GM21529 (cell line): ENCODE results near the gene TBC1D24.

Experiments used
- ATAC-seq: cut with Tn5 transposase; IDR thresholded peaks from one replicate; pipeline ENCODE4 v1.9.1; 2021; ENCODE audit not compliant: unreplicated experiment

The TBC1D24 gene

DNA sequence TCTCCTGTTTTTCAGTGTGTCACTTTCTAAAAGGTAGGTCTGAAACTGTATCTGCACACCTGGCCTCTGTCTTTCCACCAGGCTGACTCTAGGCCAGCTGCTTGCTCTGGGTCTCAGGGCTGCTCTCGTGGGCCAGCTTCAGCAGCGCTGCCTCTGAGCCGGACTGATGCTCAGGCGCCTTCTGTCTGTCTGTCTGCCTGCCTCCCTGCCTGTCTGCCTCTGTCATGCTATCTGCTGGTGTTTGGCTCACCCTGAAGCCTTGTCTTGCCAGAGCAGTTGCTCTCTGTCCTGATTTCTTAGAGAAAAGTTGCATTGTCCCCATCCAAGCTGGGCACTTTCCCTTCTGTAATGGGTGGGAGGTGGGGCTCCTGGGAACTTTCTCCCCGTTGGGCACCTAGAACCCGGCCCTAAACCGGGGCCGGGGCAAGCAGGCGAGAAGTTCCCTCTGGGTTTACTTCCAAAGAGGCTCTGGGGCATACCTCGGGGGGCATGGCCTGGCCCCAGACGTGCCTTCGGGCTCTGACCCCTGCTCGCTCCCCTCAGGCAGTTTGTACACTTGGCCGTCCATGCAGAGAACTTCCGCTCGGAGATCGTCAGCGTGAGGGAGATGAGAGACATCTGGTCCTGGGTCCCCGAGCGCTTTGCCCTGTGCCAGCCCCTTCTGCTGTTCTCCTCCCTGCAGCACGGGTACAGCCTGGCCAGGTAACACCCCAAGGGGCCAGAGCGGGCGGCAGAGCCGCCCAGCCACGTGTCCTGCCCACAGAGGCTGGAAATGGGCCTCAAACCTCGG, 23.0 kb downstream of the TBC1D24 start:
- ATAC-seq, result no peak

DNA sequence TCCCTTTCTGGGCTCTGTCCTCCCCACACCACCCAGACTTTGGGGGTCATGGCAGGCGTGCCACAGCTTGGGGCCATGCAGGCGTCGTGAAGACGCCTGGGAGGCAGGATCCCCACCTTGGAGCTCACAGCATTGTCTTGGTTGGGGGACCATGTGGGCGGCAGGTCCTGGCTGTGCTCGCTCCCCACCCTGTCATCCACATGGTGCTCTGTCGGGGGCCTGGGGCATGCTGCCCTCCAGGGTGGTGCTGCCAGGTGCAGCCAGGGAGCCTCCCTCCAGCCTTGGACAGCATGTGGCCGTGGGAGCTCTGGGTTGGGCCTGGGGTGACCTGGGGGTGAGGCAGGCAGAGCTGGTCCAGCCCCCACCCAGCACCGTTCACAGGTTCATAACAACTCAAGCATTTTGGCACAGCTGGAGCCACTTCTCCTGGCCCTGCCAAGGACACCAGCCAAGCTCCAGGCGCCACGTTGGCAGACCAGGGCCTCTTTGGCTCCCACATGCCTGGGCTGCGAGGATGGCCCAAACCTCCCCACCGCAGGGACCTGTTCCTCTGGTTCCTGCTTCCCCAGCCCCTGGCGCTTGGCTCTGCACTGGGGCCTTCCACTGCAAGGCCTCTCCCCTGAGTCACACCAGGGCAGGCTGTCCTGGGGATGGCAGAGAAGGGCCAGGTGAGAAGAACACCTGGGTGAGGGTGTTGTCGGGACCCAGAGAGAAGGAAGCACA, 23.8 kb downstream of the TBC1D24 start:
- no peak for ATAC-seq

DNA sequence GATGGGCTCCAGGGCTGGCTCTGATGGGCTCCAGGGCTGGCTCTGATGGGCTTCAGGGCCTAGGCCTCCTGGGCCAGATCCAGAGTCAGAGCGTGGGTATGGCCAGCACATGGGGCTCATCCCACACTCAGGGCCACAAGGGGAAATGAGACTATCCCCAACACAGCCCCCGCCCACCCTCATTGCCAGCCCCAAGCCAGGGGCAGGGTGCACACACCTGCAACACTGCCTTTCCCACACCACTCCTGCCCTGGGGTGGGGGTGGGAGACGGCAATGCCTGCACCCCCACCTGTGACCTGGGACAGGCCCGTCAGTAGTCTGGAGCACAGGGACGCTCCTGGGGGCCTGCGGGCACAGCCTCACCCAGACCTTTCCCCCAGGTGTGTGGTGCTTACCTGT, 24.5 kb downstream of the TBC1D24 start:
- no peak for ATAC-seq

DNA sequence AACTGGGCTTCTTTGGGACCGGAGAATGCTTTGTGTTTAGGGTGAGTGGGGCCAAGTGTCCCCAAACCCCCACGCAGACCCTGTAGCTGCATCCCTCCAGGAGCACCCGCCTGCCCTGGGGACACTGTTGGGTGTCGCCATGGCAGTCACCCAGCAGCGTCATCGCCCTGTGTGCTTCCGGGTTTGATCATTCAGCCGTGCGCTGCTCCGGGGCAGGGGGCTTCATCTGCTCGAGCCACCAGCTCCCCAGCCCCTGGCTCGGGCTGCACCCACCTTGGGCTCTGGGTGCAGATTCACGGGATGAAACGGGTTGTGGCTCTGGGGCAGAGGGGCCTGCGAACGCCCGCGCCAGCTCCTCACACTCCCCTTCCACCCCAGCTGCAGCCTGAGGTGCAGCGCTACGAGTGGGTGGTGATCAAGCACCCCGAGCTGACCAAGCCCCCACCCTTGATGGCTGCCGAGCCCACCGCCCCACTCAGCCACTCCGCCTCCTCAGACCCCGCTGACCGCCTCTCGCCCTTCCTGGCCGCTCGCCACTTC, 25.0 kb downstream of the TBC1D24 start:
- ATAC-seq, result no peak

DNA sequence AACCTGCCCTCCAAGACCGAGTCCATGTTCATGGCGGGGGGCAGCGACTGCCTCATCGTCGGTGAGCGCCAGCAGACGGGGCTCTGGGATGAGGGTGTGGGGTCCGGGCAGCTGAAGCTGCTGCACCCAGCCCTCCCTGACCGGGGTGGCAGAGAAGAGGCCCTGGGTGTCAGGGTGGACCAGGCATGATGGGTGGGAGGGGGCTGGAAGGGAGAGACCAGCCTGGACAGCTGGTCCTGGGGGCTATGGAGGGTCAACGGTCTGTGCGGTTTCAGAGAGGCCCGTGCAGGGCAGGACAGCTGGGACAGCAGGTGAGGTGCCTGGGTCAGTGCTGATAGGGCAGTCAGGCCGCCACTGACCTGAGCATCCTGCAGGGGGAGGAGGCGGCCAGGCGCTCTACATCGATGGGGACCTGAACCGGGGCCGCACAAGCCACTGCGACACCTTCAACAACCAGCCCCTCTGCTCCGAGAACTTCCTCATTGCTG, 25.5 kb downstream of the TBC1D24 start:
- ATAC-seq, result no peak

DNA sequence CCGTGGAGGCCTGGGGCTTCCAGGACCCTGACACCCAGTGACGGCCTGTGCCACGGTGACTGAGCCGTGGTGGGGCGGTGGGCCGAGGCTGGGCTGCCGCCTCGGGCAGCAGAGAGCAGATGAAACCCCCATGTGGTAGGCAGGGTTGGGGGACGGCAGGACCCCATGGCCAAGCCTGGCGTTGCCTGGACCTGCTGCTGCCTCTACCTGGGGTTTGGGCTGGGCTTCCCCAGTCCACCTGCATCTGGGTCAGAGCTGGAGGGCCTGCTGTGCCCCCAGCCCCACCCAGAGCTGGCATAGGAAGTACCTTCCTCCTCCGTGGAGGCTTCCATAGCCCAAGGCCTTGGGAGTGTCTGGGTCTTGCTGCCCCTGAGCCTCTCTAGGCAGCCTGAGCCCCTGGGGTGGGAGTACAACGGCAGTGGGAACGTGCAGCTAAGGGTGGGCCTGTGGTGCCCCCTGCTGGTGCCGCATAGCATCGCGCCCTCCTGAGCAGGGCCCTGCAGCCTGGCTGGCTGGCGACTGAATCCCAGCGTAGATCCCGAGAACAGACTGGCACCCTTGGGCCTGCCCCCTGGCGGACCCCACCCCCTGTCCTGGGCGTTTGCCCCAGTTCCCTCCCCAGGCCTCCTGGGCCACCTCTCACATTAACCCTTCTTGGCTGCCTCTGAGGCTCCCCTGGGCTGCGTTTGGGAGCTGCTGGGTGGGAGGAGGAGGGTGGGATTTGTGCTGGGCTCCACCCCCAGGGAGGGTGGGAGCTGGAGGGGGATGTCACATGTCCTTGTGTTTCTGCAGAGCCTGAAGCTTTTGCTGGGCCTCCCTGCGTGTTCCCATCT, 26.2 kb downstream of the TBC1D24 start:
- peak; percentile 56 for ATAC-seq

DNA sequence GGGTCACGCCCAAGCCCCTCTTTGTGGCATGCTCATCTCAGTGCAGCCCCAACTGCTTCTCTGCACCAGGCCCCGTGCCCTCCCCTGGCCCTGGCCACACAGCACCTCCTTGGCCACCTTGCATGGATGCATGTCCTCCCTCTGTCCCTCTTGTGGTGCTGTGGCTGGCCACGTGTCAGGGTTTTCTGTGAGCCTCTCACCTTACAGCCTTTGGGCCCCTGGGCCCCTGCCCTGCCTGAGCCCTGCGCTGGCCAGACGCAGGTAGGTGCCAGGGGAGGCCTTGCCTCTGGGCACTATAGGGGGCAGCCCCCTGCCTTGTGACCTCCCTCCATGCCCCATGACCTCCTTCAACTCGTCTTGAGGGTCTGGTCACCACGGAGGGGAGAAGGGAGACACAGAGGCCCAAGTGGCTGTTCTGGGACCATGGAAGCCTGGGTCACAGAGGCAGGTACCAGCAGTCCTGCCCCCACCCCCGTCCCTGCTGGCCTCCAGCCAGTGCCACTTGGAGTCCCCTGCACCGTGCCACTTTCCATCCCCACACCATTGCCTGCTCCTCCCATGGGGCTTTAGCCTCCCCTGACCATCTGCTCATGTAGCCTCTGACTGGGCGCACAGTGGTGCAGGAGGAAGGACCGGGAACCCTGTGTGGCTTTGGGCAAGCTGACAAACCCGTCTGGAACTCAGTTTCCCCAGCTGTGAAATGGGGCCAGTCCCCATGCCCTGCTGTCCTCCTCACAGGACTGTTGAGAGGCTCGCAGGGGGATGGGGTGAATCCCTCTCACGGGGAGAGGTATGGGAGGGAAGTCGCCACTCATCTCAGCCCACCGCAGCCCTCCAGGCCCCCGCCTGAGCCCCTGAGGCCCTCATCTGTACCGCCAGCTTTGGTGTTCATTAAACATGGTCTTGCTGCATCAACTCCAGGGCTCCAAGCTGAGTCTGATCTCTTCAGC, 27.3 kb downstream of the TBC1D24 start:
- no peak for ATAC-seq

DNA sequence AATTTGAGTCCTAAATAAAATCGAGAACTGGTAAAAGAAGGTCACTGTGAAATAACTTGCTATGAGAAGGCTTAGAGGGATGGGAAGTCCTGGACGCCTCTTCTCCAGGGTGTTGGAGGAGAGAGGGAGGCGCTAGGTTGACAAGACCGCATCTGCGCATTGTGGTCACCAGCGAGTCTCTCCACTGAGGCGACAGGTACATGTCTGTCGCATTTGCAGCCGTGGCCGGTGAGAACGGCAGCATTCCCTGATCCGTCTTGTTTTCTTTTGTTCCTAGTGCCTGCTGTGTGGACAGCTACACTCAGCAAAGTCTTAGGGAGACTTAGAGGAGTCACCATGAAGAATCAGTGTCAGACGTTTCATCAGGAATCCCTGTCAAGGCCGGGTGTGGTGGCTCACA, 30.8 kb downstream of the TBC1D24 start:
- no peak for ATAC-seq

DNA sequence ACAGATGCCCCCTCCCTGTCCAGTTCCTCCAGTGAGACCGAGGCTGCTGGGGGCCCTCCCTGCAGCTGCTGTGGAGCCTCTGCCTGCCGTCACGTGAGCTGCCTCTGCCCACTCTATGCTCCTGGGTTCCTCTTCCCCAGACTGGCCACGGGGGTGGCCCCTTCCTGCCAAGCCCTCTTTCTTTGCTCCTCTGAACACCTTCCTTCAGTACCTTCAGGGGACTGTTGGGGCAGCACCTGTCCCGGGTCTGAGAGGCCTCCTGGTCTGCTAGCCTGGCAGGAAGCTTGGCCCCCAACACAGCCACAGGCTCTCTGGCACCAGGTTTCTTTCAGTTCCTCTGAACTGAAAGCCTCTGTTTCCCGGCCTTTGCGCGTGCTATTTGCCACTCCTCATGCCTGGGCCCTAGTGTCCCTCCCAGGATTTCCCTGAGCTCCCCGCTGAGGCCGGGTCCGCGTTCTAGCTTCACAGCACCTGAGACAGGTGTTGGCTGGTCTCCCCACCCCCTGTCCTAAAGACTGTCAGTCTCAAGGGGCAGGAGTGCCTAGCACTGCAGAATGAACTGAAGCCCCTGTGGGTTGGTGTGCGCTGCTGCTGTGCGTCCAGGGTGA, 32.2 kb downstream of the TBC1D24 start:
- ATAC-seq, result peak; percentile 60

DNA sequence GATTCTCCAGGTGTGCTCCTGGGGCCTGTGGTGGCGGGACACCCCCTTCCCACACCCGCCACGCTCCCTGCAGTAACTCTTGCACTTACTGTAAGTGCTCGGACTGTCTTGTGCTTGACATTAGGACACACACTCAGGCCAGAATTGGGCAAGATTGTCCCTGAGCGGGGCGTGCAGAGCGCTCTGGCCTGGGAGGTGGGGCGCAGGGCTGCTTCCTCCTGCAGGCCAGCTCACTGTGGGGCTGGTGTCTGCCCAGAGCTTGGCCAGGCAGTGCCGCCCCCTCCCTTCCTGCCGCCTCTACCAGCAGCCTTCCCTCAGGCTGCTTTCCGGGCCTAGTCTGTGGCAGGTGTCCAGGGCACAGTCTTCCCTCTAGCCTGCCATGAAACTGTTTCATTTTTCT, 32.7 kb downstream of the TBC1D24 start:
- ATAC-seq, result peak; percentile 11

DNA sequence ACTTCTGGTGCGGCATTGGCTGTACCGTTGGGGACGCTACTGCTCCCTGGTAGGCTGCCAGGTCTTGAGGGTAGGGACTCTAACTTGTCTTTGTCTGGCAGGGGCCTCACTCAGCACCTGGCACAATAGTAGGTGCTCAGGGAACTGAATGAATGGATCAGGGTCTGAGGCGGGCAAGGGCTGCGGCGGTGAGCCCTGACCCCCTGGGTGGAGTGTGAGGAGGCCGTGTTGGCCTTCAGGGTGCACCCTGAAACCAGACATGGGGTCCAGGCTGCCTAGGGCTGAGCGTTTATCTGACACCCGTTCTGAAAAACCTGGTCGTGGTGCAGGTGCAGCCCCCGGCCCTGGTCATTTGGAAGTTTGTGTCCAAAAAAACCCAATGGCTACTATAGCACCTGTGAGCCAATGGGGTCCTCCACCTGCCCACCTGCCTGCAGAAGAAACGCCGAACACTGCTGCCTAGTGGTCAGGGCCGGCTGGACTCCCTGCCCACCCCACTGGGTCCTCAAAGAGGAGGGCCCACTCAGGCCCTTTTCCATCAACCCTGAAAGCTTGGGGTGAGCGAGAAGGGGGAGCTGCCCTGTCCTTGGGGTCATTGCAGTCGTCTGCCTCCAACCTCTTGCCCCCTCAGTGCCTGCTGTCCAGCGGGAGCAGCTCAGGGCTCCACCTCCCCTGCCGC, 33.9 kb downstream of the TBC1D24 start:
- ATAC-seq, result no peak

DNA sequence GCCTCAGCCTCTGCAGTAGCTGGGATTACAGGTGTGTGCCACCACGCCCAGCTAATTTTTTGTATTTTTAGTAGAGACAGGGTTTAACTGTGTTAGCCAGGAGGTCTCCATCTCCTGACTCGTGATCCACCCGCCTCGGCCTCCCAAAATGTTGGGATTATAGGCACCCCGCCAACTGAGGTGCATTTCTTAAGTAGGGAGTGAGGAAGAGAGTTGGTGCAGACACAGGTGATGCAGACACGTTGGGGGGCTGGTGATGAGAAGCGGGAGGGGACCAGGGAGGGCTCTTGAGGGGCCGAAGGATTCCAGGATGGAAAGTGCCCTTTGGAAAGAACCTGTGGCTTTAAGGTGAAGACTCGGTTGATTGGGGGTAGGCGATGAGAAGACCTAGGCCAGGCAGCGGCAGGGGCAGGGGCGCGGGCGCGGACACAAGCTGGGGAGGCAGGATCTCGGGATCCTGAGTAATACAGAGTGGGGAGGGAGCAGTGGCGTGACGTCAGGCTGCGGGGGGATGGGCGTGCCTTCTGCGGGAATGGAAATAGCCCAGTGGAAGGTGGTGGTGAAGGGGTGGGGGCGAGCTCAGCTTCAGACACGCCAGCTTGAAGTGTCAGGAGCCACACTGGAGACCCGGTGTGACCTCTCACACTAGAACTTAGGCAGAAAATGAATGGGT, 36.3 kb downstream of the TBC1D24 start:
- no peak for ATAC-seq

DNA sequence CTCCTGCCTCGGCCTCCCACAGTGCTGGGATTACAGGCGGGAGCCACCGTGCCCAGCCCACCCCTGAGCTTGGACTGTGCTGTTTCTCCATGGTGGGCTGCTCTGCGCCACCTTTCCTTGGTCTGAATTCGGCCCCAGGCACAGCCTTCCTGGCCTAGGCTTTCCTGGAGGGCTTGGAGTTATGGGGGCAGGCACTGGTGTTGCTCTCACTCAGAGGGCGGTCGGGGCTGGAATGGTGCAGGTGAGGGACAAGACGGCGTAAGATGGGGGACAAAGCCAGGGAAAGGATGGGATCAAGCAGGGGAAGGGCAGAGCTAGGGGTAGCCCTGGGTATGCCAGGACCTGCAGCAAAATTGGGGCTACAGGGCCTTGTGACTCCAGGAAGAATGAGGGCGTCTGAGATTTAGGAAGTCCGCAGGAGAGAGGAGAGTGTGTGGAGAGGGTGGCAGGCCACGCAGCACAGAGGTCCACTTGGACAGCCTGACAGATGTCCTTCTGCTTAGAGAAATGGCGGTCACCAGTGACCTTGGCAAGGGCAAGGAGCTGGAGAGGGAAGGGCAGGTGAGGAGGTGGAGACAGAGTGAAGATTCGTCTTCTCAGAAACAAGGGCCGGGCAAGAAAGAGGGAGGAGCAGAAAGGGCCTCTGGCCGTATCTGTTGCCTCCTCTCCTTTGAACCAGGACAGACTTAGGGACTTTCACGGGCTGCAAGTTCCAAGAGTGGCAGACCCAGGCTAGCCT, 37.2 kb downstream of the TBC1D24 start:
- ATAC-seq, result no peak

DNA sequence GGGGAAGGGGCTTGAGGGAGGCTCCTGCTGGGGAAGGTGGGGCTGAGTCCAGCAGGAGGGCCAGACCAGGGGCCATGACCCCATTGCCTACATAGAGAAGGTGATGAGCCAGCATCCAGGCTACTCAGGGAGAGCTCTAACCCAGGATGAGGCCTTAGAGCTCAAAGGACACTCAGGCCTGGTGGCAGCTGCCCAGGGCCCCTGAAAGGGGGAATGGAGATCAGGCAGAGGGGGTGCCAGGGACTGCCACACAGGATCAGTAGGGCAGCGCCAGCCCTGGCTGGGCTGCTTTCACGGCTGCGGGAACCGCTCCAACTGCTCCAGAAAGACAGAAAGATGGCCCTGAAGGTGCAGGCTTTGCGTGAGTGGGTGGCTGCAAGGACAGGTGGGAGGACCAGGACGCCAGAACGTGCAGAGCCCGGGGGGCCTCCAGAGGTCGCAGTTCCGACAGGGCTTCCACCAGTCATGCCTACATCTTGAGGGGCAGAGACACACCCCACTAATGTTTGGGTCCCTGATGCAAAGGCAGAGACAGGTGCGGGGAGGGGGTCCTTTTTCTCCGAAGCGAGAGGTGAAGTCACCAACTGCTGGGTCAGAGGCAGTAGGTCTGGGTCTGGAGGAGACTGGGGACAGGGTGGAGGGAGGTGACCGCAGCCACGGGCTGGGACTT, 37.9 kb downstream of the TBC1D24 start:
- ATAC-seq, result no peak

DNA sequence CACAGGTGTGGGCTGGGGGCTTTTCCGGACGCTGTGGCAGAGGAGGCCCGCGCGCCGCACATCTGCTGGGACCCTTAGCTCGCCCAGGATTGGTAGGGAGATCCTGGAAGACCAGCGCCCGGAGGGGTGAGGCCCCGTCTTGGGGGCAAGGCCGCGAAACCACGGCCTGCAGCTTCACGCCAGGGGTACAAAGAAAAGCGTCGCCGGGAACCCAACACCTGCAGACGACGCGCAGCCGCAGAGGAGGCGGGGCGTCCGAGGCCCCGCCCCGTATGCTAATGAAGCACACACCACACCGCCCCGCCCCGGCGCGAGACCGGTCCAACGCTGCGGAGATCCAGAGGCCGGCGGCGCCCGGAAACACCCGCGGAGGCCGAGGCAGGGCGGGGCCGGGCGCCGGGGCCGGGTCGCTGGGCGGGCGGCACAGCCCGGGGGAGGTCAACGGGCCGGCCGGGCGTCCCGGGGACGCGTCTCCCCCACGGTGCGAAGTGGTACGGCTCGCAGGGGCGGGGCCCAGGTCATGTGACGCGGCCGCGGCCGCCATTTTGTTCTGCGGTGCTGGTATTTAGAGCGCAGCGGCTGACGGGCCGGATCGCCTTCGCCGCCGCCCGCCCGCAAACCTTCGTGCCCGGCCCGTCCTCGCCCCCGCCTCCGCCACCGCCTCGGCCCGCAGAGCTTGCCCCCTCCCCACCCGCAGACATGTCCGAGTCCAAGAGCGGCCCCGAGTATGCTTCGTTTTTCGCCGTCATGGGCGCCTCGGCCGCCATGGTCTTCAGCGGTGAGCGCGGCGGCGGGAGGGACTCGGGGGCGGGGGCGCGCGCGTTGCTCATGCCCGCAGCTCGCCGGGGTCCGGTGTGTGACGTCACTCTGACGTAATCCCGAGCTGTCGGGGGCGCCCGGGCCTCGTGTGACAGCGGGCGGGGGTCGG, 38.7 kb downstream of the TBC1D24 start, which contains the start of gene ATP6V0C:
Gene ATP6V0C (plus strand): TSS at position 548 of the 928 bp plus-strand sequence. CDS start 152 bp downstream, at position 700.
- ATAC-seq, result peak; percentile 67
